HT-29 (cell line): ENCODE results near the gene ITPRIPL1. TPM values are rescaled to one million over a fixed set of nuclear protein-coding genes. Genes with fewer than 3 reads are reported as not detected.
A peak's percentile ranks its signal among the peaks of the same experiment; 100 is the strongest.

Source experiments
- DNase-seq: peaks from one replicate; pipeline ENCODE4 v3.0.0-alpha.2; 2015; ENCODE audit warnings: low spot score
- total RNA-seq: library from RNA; depleted of rRNA; stranded (reverse); fragments of >200 nt; shearing (Covaris generic); gene quantifications from 2 replicates; pipeline ENCODE4 v1.2.3, GENCODE V29; 2014

ITPRIPL1 gene
- total RNA-seq, 1 experiment from 2014 or later: not detected

DNA sequence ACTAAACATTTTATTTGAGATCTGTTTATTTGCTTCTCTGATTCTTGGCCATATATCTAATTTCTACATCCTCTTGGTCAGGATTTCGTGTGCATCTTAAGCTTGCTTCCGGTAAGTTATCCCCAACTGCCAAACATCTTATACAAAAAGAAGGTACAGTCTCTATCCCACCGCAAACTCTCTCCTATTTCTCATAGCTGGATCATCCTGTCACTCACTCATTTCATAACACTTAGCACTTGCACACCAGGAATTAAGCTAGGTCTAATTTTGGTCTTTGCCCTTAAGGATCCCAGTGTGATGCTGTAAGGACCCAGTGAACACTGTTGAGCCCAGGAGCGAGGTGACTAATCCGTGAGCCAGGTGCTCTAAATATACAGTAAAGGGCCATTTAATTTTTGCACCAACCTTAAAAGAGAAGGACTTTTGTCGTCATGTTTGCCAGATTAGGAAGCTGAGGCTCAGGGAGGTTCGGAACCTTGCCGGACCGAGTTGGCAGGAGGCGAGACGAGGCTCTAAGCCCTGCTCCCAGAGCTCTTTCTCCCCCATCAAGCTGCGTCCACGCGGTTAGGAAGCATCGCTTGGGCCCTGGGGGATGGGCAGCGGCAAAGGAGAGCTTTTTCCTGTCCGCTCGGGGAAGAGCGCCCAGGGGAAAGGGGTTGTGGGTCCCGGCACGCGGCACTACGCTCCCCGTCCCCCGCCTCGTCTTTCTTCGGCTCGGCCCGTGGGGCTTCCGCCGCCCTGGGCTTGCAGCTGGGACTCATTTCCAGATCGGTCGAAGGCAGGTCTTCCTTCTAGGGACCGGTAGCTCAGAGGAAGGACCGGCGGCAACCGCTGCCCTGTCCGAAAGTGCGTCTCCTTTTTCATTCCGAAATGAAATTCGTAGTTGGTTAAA lies 4.1 kb upstream of the ITPRIPL1 start:
- peak; percentile 18 for DNase-seq

DNA sequence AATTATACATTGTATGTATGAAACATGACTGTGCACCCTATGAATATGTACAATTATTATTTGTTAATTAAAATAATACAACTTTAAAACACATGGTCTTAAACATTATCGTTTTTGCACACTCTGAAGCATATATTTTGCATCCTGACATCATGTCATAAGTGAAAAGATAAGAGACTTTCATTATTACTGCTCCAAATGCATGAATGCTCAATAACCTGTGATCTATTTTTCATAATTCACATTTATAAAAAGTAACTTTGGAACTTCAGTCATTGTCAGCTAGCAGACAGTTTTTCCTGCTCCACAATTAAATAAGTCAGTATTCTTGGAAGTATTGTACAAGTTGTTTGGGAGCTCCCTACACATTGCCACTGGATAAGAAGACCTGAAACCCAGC lies 1.3 kb upstream of the ITPRIPL1 start:
- DNase-seq: no peak

DNA sequence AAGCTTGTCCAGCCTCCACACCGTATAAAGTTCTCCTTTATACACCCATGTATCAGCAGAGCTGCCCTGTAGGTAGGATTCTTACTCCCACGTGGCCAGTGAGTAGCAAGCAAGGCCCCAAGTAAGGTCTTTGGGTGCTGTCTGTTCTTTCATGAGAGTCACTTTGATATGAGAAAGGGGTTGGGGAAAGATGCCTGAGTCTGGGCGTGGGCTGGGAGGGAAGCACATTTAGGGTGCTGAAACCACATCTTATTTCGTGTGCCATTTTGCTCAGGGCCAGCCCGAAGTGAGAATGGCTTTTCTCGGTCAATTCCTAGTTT lies 436 bp upstream of the ITPRIPL1 start:
- no peak for DNase-seq

DNA sequence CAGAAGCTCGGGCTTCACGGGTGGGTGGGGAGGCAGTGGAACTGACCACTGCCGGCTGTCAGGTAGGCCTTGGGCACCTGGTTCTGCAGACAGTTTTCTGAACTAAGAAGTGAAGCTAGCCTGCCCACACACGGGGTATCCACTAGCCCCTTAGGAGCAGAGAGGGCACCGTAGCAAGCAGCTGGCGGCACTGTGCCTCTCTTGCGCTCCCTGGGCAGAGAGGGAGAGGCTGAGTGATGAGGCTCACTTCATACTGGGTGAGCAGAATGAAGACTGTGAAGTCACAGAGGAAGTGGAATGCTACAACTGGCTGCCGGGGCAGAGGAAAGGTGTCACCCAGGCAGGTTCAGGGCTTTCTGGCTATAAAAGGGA lies 753 bp downstream of the ITPRIPL1 start:
- no peak for DNase-seq

DNA sequence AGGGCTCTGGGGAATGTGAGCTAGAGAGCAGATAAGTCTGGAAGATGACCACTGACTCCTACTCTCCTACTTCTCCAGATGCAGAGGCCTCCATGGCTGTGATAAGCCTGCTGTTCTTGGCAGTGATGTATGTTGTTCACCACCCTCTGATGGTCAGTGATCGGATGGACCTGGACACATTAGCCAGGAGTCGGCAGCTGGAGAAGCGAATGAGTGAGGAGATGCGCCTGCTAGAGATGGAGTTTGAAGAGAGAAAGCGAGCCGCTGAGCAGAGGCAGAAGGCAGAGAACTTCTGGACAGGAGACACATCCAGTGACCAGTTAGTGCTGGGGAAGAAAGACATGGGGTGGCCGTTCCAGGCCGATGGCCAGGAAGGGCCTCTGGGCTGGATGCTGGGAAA lies 1.4 kb downstream of the ITPRIPL1 start:
- no peak for DNase-seq

DNA sequence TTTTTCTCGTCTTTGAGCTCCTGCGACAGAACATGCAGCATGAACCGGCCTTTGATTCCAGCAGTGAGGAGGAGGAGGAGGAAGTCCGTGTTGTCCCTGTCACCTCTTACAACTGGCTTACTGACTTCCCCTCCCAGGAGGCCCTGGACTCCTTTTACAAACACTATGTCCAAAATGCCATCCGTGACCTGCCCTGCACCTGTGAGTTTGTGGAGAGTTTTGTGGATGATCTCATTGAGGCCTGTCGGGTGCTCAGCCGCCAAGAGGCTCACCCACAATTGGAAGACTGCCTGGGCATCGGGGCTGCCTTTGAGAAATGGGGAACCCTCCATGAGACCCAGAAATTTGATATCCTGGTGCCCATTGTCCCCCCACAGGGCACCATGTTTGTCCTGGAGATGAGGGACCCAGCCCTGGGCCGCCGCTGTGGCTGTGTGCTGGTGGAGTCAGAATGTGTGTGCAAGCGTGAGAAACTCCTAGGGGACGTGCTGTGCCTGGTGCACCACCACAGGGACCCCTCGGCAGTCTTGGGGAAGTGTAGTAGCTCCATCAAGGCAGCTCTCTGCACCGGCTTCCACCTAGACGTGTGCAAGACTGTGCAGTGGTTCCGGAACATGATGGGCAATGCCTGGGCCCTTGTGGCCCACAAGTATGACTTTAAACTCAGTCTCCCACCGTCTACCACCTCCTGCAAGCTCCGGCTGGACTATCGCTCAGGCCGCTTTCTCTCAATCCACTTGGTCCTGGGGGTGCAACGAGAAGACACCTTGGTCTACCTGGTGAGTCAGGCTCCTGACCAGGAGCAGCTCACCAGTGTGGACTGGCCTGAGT lies 2.1 kb downstream of the ITPRIPL1 start:
- no peak for DNase-seq

DNA sequence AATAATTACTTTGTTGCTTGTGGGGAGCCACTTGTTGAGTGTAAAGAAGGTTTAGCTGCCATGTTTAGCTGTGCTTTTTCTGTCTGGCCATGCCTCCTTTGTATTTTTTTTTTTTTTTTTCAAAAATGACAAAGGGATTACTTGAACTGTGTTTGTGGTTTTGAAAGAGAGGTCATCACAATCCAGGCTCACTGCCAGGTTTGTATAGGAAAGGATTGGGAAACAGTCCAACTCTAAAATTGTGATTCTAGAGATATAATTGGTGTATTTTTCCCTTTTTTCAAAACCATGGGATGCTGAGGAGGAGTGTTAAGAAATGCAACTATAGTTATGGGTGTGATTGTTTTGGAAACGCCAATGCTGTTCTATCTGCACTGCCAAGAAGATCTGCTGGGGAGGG lies 4.3 kb downstream of the ITPRIPL1 start:
- DNase-seq: no peak

DNA sequence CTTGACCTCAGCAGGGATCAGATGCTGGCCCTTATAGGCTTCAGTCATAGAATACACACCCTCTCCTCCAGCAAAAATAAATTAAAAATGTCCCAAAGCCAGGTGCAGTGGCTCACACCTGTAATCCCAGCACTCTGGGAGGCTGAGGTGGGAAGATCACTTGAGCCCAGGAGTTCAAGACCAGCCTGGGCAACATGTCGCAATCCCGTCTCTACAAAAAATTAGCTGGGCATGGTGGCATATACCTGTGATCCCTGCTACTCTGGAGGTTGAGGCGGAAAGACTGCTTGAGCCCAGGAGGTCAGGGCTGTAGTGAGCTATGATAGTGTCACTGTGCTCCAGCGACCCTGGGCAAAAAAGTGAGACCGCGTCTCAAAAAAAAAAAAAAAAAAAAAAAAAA lies 4.8 kb downstream of the ITPRIPL1 start:
- DNase-seq: no peak

DNA sequence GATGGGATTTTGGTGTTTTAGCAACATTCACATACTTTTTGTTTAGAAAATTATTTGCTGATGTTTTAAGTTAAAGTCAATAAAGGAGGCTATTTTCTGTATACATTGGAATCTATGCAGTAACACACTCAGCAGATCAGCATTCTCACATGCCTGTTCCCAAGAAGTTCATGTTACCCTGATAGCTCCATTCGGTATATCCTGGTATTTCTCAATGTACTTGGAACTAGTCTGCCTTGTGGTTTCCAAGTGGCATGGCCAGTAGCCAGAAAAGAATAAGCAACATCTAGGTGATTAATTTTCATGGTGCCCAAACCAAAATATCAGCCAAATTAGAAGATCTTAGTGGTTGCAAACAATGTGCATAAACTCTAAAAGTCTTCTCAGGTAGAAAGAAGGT lies 5.3 kb downstream of the ITPRIPL1 start:
- DNase-seq: no peak

DNA sequence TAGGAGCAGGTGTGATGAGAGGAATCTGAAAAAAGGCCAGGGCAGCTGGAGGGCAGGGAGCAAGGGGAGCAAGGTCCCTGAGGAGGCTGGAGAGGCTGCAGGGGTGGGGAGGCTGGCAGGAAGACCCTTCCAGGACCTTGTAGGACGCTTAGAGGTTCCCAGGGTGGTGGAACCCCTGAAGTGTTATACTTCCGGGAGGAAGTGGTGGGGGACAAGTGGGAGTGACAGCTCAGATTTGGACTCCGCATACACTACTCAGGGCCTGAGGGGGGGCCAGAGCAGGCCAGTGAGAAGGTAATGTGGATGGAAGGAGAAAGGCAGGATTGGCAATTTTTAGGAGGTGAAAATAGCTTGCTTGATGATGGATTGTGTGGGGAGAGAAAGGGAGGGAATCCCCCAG lies 8.6 kb downstream of the ITPRIPL1 start:
- no peak for DNase-seq

DNA sequence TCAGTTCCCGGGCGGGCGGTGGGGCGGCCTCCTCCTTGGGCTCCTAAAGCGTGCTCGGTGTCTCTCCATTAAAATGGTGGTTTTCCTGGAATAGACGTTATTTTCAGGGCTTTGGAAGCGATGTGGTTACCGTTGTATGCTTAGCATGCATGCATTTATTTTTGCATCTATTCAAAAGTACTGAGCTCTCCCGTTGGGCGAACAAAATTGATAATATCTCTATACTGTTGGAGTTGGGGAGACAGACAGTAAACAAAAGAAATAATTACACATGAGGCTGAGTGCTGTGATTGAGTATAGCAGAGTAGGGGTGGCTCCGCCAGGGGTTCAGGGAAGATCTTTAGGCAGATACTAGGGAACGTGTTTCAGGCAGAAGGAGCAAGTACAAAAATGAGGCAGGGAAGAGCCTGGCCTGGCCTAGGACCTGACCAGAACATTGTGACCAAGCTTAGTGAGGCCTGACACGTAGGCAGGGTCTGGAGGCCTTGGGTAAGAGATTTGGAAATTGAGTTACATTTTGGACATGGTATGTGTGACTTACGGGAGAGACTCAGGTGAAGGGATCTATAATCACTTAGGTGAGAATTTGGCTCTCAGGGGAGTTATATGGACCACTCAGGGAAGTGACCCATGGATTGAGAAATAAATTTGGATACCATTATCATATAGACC lies 11.1 kb downstream of the ITPRIPL1 start:
- no peak for DNase-seq

DNA sequence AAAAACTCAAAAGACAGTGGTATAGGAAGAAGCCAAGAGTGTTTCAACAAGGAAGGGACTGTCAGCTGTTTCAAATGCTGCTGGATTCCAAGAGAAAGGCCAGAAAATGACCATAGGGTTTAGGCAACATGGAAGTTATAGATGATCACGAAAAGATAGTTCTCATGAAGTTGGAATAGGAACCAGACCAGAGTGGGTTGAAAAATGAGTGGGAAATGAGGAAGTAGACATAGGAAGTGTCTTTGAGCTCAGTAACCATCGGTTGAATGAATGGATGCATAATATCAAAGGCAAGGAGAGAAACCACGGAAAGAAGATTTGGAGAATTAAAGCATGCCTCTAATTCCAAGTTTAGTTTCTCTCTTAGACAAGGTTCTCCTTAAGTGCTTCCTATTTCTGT lies 11.8 kb downstream of the ITPRIPL1 start:
- no peak for DNase-seq

DNA sequence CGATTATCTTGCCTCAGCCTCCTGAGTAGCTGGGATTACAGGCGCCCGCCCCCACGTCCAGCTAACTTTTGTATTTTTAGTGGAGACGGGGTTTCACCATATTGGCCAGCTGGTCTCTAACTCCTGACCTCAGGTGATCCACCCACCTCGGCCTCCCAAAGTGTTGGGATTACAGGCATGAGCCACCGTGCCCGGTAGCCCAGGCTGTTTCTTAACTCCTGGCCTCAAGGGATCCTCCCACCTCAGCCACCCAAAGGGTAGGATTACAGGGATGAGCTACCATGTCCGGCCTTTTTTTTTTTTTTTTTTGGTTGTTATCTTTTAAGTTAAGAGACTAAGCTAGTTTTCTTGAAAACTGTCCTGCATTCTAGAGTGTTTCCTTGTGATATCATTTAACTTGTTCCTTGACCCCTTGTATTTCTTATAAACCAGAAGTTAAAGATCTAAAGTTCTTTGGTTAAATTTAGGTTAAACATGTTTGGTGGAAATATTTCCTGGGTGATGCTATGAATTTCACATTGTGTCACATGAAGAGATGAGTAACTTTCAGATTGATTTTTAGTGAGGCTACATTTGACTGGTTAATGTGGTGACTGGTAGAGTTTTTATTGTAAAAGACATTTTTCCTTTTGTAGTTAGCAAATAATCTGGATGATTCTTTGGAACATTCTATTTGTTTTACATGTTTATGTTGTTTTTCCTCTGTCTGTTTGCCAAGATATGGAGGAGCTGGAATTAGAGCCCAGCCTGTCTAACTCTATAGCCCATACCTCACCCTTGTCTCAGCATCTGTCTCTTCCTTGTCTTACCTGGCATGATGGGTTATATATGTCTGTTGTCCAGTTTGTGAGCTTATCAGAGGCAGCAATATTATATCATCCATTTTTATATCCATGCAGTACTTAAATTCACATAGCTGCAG lies 15.6 kb downstream of the ITPRIPL1 start:
- DNase-seq: no peak

DNA sequence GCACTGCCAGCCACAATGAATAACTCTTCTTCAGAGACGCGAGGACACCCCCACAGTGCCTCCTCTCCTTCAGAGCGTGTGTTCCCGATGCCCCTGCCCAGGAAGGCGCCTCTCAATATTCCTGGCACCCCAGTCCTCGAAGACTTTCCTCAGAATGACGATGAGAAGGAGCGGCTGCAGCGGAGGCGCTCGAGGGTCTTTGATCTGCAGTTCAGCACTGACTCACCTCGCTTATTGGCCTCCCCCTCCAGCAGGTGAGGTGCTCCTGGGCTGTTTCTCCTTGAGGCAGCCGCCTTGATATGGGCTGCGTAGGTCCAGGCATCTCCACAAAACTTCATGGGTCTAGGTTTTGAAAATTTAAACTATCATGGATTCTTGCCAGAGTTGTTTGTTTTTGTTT lies 16.5 kb downstream of the ITPRIPL1 start:
- no peak for DNase-seq

DNA sequence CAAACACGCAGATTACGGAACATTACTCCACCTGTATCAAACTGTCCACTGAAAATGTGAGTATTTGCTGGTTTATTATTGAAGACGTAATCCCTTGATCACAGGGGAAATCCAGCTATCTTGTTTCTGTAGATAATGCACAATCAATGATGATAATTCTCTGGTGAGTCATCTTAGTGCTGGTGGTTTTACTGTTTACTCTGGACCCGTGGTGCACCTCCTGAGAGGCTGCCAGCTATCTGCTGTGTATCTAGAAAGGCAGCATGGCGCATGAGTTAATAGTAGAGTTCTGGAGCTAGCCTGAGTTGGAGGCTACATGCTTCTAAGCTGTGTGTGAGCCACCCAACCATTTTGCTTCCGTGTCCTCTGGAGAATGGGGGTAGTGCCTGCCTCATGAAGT lies 17.0 kb downstream of the ITPRIPL1 start:
- DNase-seq: no peak

DNA sequence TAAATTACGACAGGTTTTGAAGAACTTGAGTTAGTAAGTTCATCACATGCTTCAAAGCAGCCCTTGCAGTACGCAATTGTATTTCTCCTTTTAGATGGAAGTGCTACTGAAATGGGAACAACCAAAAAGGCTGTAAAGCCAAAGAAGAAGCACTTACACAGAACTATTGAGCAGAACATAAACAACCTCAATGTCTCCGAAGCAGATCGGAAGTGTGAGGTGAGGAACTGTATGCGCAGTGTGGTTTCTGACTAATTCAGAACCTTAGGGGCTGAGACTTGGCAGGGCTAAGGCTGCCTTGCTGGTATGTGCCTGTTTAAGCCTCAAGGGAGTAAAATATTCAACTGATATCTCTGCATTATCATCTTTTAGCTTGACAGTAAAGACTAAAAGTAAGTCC lies 18.9 kb downstream of the ITPRIPL1 start:
- no peak for DNase-seq

DNA sequence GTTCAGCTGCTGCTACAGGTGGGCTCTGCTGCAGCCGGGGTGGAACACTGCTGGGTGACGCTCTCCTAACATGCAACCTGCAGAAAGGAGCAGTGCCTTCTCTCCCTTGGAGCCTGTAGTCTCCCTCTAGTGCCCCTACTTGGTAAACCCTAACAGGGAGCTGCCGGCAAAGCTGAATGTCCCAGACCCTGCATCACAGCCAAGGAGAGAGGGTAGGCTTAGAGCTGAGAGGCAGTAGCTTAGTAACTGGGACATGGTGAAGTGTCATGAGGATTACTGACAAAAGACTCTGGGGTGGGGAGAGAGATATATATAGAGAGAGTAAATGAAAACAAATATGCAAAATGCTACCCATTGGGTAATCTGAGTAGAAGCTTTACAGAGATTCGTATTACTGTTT lies 20.3 kb downstream of the ITPRIPL1 start:
- DNase-seq: no peak

DNA sequence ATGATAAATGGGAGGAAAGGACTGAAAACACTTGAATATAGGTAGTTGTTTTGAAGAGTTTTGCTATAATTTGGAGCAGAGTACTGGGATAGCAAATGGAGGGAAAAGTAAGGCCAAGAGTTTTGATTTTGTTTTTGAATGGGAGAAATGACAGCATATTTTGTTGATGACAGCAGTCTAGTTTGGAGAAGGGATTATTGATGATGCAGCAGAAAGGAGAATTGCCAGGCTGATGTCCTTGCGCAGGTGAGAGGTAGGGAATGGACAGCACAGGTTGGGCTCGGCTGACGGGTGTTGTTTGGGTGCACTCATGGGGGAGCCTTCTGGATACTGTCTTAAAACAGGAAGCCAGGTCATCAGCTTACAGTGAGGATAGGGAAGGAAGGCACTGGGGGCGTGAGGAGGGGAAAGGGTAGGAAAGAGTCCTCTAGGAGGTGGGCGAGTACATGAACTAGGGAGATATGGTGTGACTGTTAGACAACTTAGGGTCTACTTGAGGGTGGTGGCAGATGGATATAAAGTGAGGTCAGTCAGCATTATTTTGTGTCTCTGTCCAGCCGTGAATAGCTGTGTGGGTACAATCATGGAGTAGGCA lies 20.8 kb downstream of the ITPRIPL1 start:
- DNase-seq: no peak

DNA sequence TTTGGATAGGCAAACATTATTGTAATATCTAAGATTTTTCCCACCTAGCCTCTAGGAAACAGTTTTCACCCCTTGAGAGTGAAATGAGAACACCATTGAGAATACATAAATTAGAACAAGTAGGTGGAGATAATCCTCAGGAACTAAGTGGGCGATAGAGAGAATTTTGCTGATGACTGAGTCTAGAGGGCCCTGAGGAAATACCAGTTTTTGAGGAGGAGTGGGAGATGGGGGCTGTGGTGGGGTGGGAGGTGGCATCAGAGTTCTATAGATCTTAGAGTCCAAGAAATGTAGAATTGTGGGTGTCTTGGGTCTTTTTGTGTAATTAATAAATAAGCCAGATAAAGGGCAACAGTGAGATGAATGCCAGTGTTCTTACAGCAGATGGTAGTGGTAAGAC lies 22.3 kb downstream of the ITPRIPL1 start:
- no peak for DNase-seq

DNA sequence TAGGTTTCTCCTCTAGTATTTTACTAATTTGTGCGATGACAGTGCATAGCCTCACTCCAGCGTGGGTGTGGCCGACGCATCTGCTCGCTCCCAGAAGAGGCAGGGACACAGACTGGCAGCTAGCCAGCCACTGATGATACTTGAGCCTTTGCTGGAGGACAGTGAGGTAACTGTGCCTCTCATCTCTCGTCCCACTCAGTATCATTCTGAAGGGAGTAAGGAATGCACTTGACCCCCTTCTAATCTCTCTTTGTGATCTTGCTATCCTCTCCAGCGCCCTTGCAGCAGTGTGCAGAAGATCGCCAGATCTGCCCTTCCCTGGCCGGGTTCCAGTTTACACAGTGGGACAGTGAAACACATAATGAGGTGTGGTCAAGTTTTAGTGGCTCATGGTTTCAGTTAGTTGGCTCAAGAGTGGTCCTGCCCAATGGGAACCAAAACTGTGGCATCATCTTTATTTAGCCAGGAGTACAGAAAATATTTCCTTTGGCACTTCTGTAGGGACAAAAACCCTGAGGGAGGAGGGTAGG lies 28.0 kb downstream of the ITPRIPL1 start:
- DNase-seq: no peak

DNA sequence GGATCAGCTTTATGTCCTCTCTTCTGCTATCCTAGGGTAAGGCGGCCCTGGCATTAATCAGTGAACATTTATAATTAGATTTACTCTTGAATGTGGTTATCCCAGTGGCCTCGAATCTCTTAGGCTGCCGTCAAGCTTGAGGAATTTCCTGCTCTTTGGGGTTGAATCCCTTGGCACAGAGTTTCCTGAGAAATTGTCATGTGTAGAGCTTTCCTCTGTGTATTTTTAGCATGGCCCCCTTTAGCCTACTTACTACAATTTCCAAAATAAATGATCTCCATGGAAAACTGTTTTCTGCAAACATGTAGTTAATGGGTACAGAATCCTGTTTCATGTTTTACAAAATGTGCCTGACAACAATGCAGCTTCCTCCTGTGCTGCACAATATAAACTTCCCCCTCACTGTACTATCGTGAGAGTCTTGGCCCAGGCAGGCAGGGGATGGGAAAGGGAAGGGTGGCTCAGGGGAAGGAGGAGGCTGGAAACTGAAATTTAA lies 28.5 kb downstream of the ITPRIPL1 start:
- no peak for DNase-seq
